Skeletal muscle satellite cell (primary cell): ENCODE results near the gene RUNX3.

Source experiments
- H3K27me3 ChIP-seq: 2 replicates; pipeline ENCODE4 v1.7.0; 2013; ENCODE audit warnings: low read length; ENCODE audit not compliant: control insufficient read depth, insufficient read depth
- H3K36me3 ChIP-seq: 2 replicates; pipeline ENCODE4 v1.7.0; 2013; ENCODE audit warnings: mild to moderate bottlenecking, control low read depth, low read length; ENCODE audit not compliant: insufficient read depth
- H3K4me1 ChIP-seq: 2 replicates; pipeline ENCODE4 v1.7.0; 2013; ENCODE audit warnings: low read length; ENCODE audit not compliant: control insufficient read depth, insufficient read depth
- H3K4me2 ChIP-seq: 2 replicates; pipeline ENCODE4 v1.7.0; 2013; ENCODE audit warnings: mild to moderate bottlenecking, low read length
- H3K4me3 ChIP-seq: 2 replicates; pipeline ENCODE4 v1.7.0; 2013; ENCODE audit warnings: low read length
- H3K9ac ChIP-seq: 2 replicates; pipeline ENCODE4 v1.7.0; 2013; ENCODE audit warnings: mild to moderate bottlenecking, low read depth, low read length, moderate library complexity
- H3K9me3 ChIP-seq: replicated peaks from 2 replicates; pipeline ENCODE4 v1.7.0; 2013; ENCODE audit warnings: mild to moderate bottlenecking, control low read depth, low read length

The RUNX3 gene

DNA sequence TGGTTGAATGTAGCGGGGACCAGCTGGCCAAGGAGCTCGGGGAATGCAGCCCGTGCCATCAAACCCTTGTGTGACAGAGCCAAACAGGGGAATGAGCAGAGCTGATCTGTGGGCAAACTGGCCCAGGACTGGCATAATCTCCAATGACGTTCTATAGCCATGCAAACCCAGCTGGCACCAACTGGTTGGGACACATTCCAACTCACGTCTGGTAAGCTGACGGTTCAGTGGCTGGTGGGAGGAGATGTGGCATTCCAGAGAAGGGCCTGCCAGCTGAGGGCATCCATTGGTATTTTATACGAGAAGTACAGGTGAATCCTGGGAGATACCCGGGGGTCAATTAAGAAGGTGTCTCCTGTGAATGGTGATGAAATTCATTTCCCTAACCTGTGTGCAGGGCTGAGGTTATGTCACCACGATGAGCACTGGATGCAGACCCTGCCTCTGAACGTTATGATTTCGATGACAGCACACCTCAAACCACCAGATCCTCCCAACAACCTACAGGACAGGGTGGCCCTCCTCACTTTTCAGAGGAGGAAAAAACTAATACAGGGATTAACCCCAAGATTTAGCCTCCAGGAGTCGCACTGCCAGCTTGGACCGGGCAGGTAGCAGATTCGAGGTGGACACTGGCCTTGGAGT is 39.0 kb upstream of the RUNX3 start:
- peaks cover 29% of the 10 kb centered on the region for H3K27me3 ChIP-seq
- peaks cover 5% of the 10 kb centered on the region for H3K4me1 ChIP-seq
- no peak overlapping the region for H3K4me3 ChIP-seq
- H3K36me3 ChIP-seq = no peaks in the 10 kb centered on the region
- H3K9me3 ChIP-seq = no peaks in the 10 kb centered on the region
- no peak overlapping the region for H3K9ac ChIP-seq
- no peak overlapping the region for H3K4me2 ChIP-seq

GRCh38 chr1:24967962-24968361 is 37.9 kb upstream of the RUNX3 start:
- Histone ChIP-seq H3K27me3 (peaks cover 39% of the 10 kb centered on the region), H3K9ac (no peak overlapping the region), H3K4me3 (no peak overlapping the region), H3K36me3 (no peaks in the 10 kb centered on the region), H3K9me3 (no peaks in the 10 kb centered on the region), H3K4me1 (peaks cover 5% of the 10 kb centered on the region), H3K4me2 (no peak overlapping the region)

DNA sequence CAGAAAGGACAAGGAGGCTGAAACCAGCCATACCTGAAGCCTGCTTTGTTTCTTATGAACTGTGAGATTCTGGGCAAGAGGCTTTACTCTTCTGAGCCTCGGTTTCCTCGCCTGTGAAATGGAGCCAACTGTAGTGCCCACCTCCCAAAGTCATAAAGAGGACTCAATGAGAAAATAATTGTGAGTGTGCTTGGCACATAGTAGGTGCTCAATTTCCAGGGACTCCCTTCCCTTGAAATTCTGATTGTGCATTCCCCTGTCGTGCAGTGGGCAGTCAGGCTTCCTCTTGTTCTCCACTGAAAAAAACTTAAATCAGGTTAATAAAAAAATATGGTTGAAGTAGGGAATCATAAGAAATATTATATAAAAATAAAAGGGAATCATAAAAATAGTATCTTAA is 37.5 kb upstream of the RUNX3 start:
- H3K9ac ChIP-seq = no peak overlapping the region
- H3K4me2 ChIP-seq = no peak overlapping the region
- peaks cover 5% of the 10 kb centered on the region for H3K4me1 ChIP-seq
- H3K9me3 ChIP-seq = no peaks in the 10 kb centered on the region
- no peaks in the 10 kb centered on the region for H3K36me3 ChIP-seq
- no peak overlapping the region for H3K4me3 ChIP-seq
- peaks cover 43% of the 10 kb centered on the region for H3K27me3 ChIP-seq

- H3K4me2 ChIP-seq = no peak overlapping the region
- no peak overlapping the region for H3K9ac ChIP-seq
- no peak overlapping the region for H3K4me3 ChIP-seq
- peaks cover 5% of the 10 kb centered on the region for H3K4me1 ChIP-seq
- no peaks in the 10 kb centered on the region for H3K9me3 ChIP-seq
- no peaks in the 10 kb centered on the region for H3K36me3 ChIP-seq
- H3K27me3 ChIP-seq = peaks cover 51% of the 10 kb centered on the region
These were observed 36.8 kb upstream of the RUNX3 start for GRCh38 chr1:24966724-24967346.

DNA sequence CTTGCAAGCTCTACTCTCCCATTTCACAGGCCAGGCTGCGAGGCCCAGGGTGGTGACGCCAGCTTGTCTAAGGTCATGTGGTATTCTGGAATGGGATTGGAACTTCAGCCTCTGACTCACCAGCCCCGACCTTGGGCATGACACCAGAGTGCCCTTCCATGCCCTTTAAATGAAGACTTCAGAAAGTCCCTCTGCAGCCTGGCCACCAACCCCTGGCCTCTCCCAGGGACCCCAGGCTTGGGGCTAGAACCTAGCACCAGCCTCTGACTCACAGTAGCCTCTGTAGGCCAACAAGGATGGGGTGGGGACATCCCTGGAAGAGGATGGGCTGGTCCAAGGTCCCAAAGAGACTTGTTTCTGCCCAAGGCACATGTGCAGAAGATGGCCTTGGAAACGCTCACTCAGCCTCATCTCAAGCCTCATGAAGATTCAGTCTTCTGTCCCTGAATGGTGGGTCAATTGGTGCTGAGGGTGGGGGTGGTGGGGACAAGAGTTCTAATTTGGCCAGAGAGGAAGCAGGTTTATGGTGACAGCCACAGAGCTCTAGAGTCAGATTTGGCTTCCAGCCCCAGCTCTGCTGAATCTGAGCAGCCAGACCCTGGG is 36.1 kb upstream of the RUNX3 start:
- no peak overlapping the region for H3K4me3 ChIP-seq
- peaks cover 5% of the 10 kb centered on the region for H3K4me1 ChIP-seq
- no peak overlapping the region for H3K4me2 ChIP-seq
- no peaks in the 10 kb centered on the region for H3K36me3 ChIP-seq
- H3K9me3 ChIP-seq = no peaks in the 10 kb centered on the region
- peaks cover 57% of the 10 kb centered on the region for H3K27me3 ChIP-seq
- no peak overlapping the region for H3K9ac ChIP-seq

DNA sequence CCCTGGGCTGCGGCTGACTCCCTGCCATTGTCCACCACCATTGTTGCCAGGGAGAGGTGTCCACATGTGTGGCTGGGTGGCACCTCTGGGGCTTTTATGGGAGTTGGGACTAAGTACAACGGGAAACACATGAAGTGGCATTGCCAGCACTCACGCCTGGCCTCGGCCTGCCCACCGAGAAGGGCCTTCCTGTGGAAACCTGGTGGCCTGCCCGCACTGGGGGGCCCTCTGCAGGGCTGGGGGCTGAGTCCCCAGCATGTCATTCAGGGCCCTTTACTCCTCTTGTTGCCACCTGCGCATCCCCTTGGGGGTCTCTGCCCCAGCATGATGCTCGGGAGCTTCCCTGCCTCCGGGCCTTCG is 35.5 kb upstream of the RUNX3 start:
- H3K4me2 ChIP-seq = no peak overlapping the region
- no peak overlapping the region for H3K4me3 ChIP-seq
- peaks cover 2% of the 10 kb centered on the region for H3K4me1 ChIP-seq
- no peak overlapping the region for H3K9ac ChIP-seq
- H3K27me3 ChIP-seq = peaks cover 59% of the 10 kb centered on the region
- no peaks in the 10 kb centered on the region for H3K36me3 ChIP-seq
- no peaks in the 10 kb centered on the region for H3K9me3 ChIP-seq

GRCh38 chr1:24964811-24965570 is 34.9 kb upstream of the RUNX3 start:
- Histone ChIP-seq H3K4me1 (no peaks in the 10 kb centered on the region), H3K9ac (no peak overlapping the region), H3K4me3 (no peak overlapping the region)

DNA sequence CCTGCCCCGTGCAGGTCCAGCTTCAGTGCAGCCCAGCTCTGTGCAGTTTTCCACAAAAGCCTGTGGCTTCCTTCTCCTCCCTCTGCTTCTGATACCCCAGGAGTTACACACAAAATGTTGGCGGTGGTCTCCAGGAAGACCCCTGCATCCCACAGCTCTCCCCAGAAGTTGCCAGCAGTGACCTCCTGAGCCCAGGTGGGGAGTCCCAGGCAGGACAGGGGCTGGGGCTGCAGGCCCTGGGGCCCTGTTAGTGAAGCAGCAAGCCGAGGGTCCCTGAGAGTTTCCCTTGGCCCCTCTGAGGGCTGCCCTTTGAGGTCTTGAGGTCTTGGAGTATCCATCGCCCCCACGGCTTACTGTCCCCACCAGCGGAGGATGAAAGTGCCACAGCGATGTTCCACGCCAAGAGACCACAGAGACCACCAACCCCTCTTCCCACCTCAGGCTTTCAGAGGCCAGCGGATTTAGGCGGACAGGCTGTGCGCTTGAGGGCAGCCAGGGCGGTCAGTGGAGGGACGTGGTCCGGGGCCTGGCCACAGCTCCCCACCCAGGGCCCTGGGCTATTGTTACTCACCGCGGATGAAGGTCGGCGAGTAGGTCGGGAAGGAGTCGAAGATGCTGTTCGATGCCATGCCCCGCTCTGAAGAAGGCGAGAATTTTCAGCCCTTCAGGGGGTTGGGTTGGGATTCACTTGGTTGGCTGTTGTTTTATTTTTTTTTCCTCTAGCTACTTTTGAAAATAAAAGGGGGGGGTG is 34.0 kb upstream of the RUNX3 start:
- no peak overlapping the region for H3K9ac ChIP-seq
- no peaks in the 10 kb centered on the region for H3K9me3 ChIP-seq
- no peak overlapping the region for H3K4me3 ChIP-seq
- no peaks in the 10 kb centered on the region for H3K36me3 ChIP-seq
- H3K27me3 ChIP-seq = peaks cover 51% of the 10 kb centered on the region
- no peak overlapping the region for H3K4me2 ChIP-seq
- H3K4me1 ChIP-seq = no peaks in the 10 kb centered on the region

More at GRCh38 chr1:24964811-24965570, 34.9 kb upstream of the RUNX3 start:
- Histone ChIP-seq H3K9me3 (no peaks in the 10 kb centered on the region), H3K27me3 (peaks cover 58% of the 10 kb centered on the region), H3K4me2 (no peak overlapping the region), H3K36me3 (no peaks in the 10 kb centered on the region)

- Histone ChIP-seq H3K4me3 (no peak overlapping the region), H3K9ac (no peak overlapping the region), H3K36me3 (no peaks in the 10 kb centered on the region), H3K4me2 (no peak overlapping the region), H3K9me3 (no peaks in the 10 kb centered on the region), H3K4me1 (no peaks in the 10 kb centered on the region), H3K27me3 (peaks cover 43% of the 10 kb centered on the region)
These were observed 33.2 kb upstream of the RUNX3 start for GRCh38 chr1:24963099-24963872.

GRCh38 chr1:24961961-24962861 is 32.1 kb upstream of the RUNX3 start:
- H3K4me2 ChIP-seq = no peak overlapping the region
- no peak overlapping the region for H3K4me3 ChIP-seq
- no peaks in the 10 kb centered on the region for H3K9me3 ChIP-seq
- H3K4me1 ChIP-seq = no peaks in the 10 kb centered on the region
- no peak overlapping the region for H3K9ac ChIP-seq
- H3K27me3 ChIP-seq = peaks cover 48% of the 10 kb centered on the region
- H3K36me3 ChIP-seq = no peaks in the 10 kb centered on the region
